Nephron (organoid): ENCODE measurements around the gene DGCR8.
A peak's percentile ranks its signal among the peaks of the same experiment; 100 is the strongest.

Experiments used
- H3K27ac Mint-ChIP-seq, 3 experiments: 2 replicates each; pipeline ENCODE4 v1.8.0; 2020; ENCODE audit warnings: mixed read lengths in 3 of 3, mild to moderate bottlenecking in 2 of 3, moderate library complexity in 1 of 3
- H3K27me3 Mint-ChIP-seq: 2 replicates; pipeline ENCODE4 v1.8.0; 2021; ENCODE audit warnings: low read depth, mild to moderate bottlenecking, moderate library complexity, mixed read lengths
- H3K36me3 Mint-ChIP-seq: 2 replicates; pipeline ENCODE4 v1.8.0; 2020; ENCODE audit warnings: low read depth, mixed read lengths
- H3K4me1 Mint-ChIP-seq: 2 replicates; pipeline ENCODE4 v1.8.0; 2020; ENCODE audit warnings: mixed read lengths
- H3K4me3 Mint-ChIP-seq, 3 experiments: 2 replicates each; pipeline ENCODE4 v1.8.0; 2020; ENCODE audit warnings: mild to moderate bottlenecking in 3 of 3, mixed read lengths in 3 of 3, moderate library complexity in 2 of 3
- H3K9me3 Mint-ChIP-seq: 2 replicates; pipeline ENCODE4 v1.8.0; 2020; ENCODE audit warnings: mixed read lengths
- CTCF ChIP-seq, 3 experiments: fragments of 200-600 bp; sonication (generic); IDR thresholded peaks; one replicate each; pipeline ENCODE4 v1.5.0; 2021; ENCODE audit warnings: antibody characterized with exemption in 3 of 3; ENCODE audit not compliant: unreplicated experiment in 3 of 3

Gene DGCR8

DNA sequence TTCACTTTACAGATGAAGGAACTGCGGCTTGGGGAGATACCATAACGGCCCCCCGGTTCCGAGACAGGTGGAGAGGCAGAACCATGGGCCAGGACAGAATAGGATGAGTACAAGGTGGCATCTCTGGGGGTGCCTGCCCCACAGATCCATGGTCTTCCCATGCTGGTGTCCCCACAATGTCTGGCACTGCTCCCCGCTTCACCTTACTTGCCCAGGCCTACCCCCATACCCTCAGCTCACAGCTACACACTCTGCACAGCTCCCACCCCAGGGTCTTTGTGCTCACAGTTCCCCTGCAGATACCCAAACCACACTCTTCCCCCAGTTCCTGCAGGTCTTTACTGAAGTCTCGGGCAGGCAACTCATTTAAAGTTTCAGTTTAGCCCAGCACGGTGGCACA lies 11.4 kb upstream of the DGCR8 start:
- no peaks in the 10 kb centered on the region for H3K36me3 Mint-ChIP-seq
- H3K27me3 Mint-ChIP-seq = no peaks in the 10 kb centered on the region
- no peaks in the 10 kb centered on the region for H3K4me1 Mint-ChIP-seq
- H3K4me3 Mint-ChIP-seq = no peak overlapping the region
- no peaks in the 10 kb centered on the region for H3K9me3 Mint-ChIP-seq
- TF ChIP-seq CTCF (IDR thresholded peaks at IDR 0.05; ENCODE audit: unreplicated experiment in 3 of 3) = no peak
- no peak overlapping the region for H3K27ac Mint-ChIP-seq

GRCh38 chr22:20069331-20070042 lies 10.6 kb upstream of the DGCR8 start:
- no peaks in the 10 kb centered on the region for H3K4me1 Mint-ChIP-seq
- no peaks in the 10 kb centered on the region for H3K9me3 Mint-ChIP-seq
- no peaks in the 10 kb centered on the region for H3K36me3 Mint-ChIP-seq
- H3K27ac Mint-ChIP-seq = no peak overlapping the region
- H3K27me3 Mint-ChIP-seq = no peaks in the 10 kb centered on the region
- H3K4me3 Mint-ChIP-seq = no peak overlapping the region
- TF ChIP-seq CTCF (IDR thresholded peaks at IDR 0.05; ENCODE audit: unreplicated experiment in 3 of 3) = no peak

DNA sequence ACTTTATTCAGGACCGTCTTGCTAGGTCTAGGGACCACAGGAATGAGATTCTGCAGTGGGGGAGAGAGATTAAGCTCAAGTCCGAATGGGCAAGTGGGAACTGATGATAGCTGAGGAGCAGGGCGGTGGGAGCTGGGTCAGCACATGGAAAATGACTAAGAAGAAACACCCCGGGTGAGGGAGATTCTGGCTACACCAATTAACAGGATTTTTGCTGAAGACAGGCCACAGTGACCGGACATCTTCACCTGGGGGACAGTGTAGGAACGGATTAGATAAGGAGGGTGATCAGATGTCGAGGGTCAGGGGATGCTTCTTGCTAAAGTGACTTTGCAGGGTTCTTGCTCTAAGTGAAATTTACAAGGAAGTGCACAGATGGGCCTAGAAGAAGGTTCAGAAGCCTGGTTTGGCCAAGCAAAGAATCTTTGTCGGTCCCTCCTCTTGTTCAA lies 8.5 kb upstream of the DGCR8 start:
- no peaks in the 10 kb centered on the region for H3K36me3 Mint-ChIP-seq

GRCh38 chr22:20076627-20077172 lies 3.3 kb upstream of the DGCR8 start:
- H3K27me3 Mint-ChIP-seq = no peaks in the 10 kb centered on the region
- H3K4me3 Mint-ChIP-seq = peak overlapping the region; percentile 50 to 74 (median 59)
- TF ChIP-seq CTCF (IDR thresholded peaks at IDR 0.05; ENCODE audit: unreplicated experiment in 3 of 3) = no peak
- no peaks in the 10 kb centered on the region for H3K36me3 Mint-ChIP-seq
- H3K27ac Mint-ChIP-seq = peak overlapping the region; percentile 29 to 76 (median 61)
- peaks cover 12% of the 10 kb centered on the region for H3K4me1 Mint-ChIP-seq
- no peaks in the 10 kb centered on the region for H3K9me3 Mint-ChIP-seq

More for the DNA sequence above, 8.5 kb upstream of the DGCR8 start:
- no peak for TF ChIP-seq CTCF (IDR thresholded peaks at IDR 0.05; ENCODE audit: unreplicated experiment in 3 of 3)
- no peaks in the 10 kb centered on the region for H3K9me3 Mint-ChIP-seq
- no peak overlapping the region for H3K4me3 Mint-ChIP-seq
- no peak overlapping the region for H3K27ac Mint-ChIP-seq
- H3K27me3 Mint-ChIP-seq = no peaks in the 10 kb centered on the region
- H3K4me1 Mint-ChIP-seq = no peaks in the 10 kb centered on the region

DNA sequence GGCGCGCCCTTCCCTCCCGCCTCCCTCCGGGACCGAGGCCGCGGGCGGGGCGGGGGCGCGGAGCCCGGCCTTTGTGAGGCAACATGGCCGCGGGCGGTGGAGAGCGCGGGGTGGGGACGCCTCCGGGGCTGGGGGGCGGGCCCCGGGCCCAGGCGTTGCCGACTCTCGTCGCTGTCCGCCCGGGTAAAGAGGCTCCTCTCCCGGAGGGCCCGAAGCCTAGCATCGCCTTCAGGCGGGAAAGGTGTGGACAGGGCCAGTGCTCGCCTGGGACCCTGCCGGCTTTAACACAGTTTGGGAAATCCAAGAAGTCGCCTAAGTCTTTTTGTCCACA lies 369 bp downstream of the DGCR8 start:
- peak overlapping the region; percentile 89 to 96 (median 93) for H3K4me3 Mint-ChIP-seq
- TF ChIP-seq CTCF (IDR thresholded peaks at IDR 0.05; ENCODE audit: unreplicated experiment in 3 of 3) = no peak
- peaks cover 39% of the 10 kb centered on the region for H3K4me1 Mint-ChIP-seq
- H3K27ac Mint-ChIP-seq = peak overlapping the region; percentile 81 to 99 (median 88)
- peaks cover 5% of the 10 kb centered on the region for H3K36me3 Mint-ChIP-seq
- H3K27me3 Mint-ChIP-seq = no peaks in the 10 kb centered on the region
- no peaks in the 10 kb centered on the region for H3K9me3 Mint-ChIP-seq
